NOMO-1 (cell line): ENCODE measurements around the gene GJA4.
"Not testable (repeated sequence)": the region's sequence is repeated elsewhere in the genome, so short reads cannot be mapped to it uniquely, and the experiment has no call there.

ENCODE experiments used
- DNase-seq, 2 experiments: peaks; one replicate each; lab custom pipeline; 2025; ENCODE audit not compliant: unreplicated experiment in 2 of 2; lab: John Stamatoyannopoulos, UW

GJA4 gene

GRCh38 chr1:34768856-34769255 is 23.9 kb upstream of the GJA4 start:
- DNase-seq = no peak

- no peak for DNase-seq
Measured at GRCh38 chr1:34770891-34771504, 21.8 kb upstream of the GJA4 start.

- no peak for DNase-seq
Measured at GRCh38 chr1:34771573-34772371, 21.0 kb upstream of the GJA4 start.

GRCh38 chr1:34773114-34773513 is 19.7 kb upstream of the GJA4 start:
- not testable (repeated sequence) for DNase-seq

GRCh38 chr1:34774957-34775356 is 17.8 kb upstream of the GJA4 start:
- no peak for DNase-seq

- no peak for DNase-seq
Measured at GRCh38 chr1:34776911-34777310, 15.9 kb upstream of the GJA4 start.

GRCh38 chr1:34777519-34778321 is 15.1 kb upstream of the GJA4 start:
- DNase-seq = no peak

GRCh38 chr1:34778381-34778780 is 14.4 kb upstream of the GJA4 start:
- DNase-seq = no peak

- no peak for DNase-seq
Measured at GRCh38 chr1:34779005-34779404, 13.8 kb upstream of the GJA4 start.

GRCh38 chr1:34779526-34779925 is 13.3 kb upstream of the GJA4 start:
- no peak for DNase-seq

GRCh38 chr1:34779962-34780361 is 12.8 kb upstream of the GJA4 start:
- no peak for DNase-seq

- DNase-seq = no peak
Measured at GRCh38 chr1:34780528-34780927, 12.3 kb upstream of the GJA4 start.

- no peak for DNase-seq
Measured at GRCh38 chr1:34781071-34781843, 11.5 kb upstream of the GJA4 start, which contains the start of gene GJB3. GJB3 (plus strand) TSS chr1:34781214; CDS start chr1:34784763, 3,549 bp downstream.

- DNase-seq = no peak
Measured at GRCh38 chr1:34781844-34782391, 10.9 kb upstream of the GJA4 start.

GRCh38 chr1:34784751-34785221 is 8.0 kb upstream of the GJA4 start:
- peak; percentile 49 to 57 for DNase-seq

- DNase-seq = no peak
Measured at GRCh38 chr1:34785231-34785874, 7.4 kb upstream of the GJA4 start.

- DNase-seq = no peak
Measured at GRCh38 chr1:34785875-34786470, 6.8 kb upstream of the GJA4 start.

GRCh38 chr1:34786521-34787325 is 6.1 kb upstream of the GJA4 start:
- peak; percentile 41 to 73 for DNase-seq
